Adipocyte (in vitro differentiated cells): Measurements from ENCODE around the gene STAT5A.
A peak's percentile ranks its signal among the peaks of the same experiment; 100 is the strongest.
"Not testable (repeated sequence)": the region's sequence is repeated elsewhere in the genome, so short reads cannot be mapped to it uniquely, and the experiment has no call there.

Source experiments
- DNase-seq: peaks from one replicate; pipeline ENCODE4 v3.0.0-alpha.2; 2015; ENCODE audit warnings: low read depth
- H3K27me3 ChIP-seq: replicated peaks from 2 replicates; pipeline ENCODE4 v1.7.0; 2013; ENCODE audit warnings: mild to moderate bottlenecking, low read length, moderate library complexity; ENCODE audit not compliant: control insufficient read depth, insufficient read depth
- H3K36me3 ChIP-seq: 2 replicates; pipeline ENCODE4 v1.7.0; 2013; ENCODE audit warnings: low read length, mild to moderate bottlenecking, moderate library complexity; ENCODE audit not compliant: control insufficient read depth, insufficient read depth, severe bottlenecking
- H3K4me1 ChIP-seq: 2 replicates; pipeline ENCODE4 v1.7.0; 2013; ENCODE audit warnings: mild to moderate bottlenecking, low read length, moderate library complexity; ENCODE audit not compliant: control insufficient read depth, insufficient read depth
- H3K4me3 ChIP-seq: 2 replicates; pipeline ENCODE4 v1.7.0; 2013; ENCODE audit warnings: mild to moderate bottlenecking, low read length, moderate library complexity
- H3K9ac ChIP-seq: 2 replicates; pipeline ENCODE4 v1.7.0; 2013; ENCODE audit warnings: mild to moderate bottlenecking, low read length, moderate library complexity
- H3K9me3 ChIP-seq: 2 replicates; pipeline ENCODE4 v1.7.0; 2013; ENCODE audit warnings: mild to moderate bottlenecking, low read length, moderate library complexity; ENCODE audit not compliant: control insufficient read depth

STAT5A gene

GRCh38 chr17:42345396-42346073, 57.2 kb downstream of the STAT5A start:
- Histone ChIP-seq H3K4me3 (no peak overlapping the region), H3K27me3 (no peaks in the 10 kb centered on the region), H3K9me3 (no peaks in the 10 kb centered on the region), H3K36me3 (peaks cover 75% of the 10 kb centered on the region), H3K4me1 (peaks cover 29% of the 10 kb centered on the region), H3K9ac (no peak overlapping the region)
- DNase-seq: no peak

DNA sequence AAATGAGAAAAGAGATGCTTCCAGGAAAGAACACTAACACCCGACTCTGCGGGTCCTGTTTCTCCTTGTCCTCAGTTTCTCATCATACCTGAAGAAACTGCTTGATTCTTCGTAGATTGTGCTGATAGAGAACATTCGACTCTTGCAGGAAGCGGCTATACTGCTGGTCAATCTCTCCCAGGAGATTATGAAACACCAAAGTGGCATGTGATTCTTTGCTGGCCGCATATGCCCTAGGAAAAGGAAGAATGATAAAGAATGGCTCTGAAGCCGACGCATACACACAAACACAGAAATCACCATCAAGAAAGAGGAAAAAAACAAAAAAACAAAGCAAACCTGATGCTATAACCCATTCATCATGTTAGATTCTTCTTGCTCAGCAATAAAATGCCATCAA, 58.2 kb downstream of the STAT5A start:
- Histone ChIP-seq H3K9ac (no peak overlapping the region), H3K9me3 (no peaks in the 10 kb centered on the region), H3K4me3 (no peak overlapping the region), H3K4me1 (peaks cover 25% of the 10 kb centered on the region), H3K27me3 (no peaks in the 10 kb centered on the region), H3K36me3 (peaks cover 65% of the 10 kb centered on the region)
- no peak for DNase-seq

DNA sequence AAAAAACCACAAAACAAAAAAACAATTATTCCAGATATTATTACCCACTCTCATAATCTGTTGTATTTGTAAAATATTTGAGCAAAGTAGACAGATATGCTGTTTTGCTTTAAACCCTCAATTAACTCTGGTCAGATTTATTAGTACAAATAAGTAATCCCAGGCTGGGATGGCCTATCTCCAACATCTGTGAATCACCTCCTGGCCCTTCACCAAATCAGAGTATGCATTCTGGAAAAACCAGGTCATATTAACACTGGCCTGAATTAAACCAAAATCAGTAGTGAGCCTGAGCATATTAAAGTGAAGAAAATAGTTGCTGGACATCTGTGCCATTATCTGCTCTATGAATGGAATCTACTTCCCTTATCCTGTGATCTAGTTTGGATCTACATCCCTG, 58.9 kb downstream of the STAT5A start:
- Histone ChIP-seq H3K9ac (no peak overlapping the region), H3K4me1 (peaks cover 27% of the 10 kb centered on the region), H3K9me3 (no peaks in the 10 kb centered on the region), H3K4me3 (no peak overlapping the region), H3K27me3 (no peaks in the 10 kb centered on the region), H3K36me3 (peaks cover 58% of the 10 kb centered on the region)
- DNase-seq: peak; percentile 83

DNA sequence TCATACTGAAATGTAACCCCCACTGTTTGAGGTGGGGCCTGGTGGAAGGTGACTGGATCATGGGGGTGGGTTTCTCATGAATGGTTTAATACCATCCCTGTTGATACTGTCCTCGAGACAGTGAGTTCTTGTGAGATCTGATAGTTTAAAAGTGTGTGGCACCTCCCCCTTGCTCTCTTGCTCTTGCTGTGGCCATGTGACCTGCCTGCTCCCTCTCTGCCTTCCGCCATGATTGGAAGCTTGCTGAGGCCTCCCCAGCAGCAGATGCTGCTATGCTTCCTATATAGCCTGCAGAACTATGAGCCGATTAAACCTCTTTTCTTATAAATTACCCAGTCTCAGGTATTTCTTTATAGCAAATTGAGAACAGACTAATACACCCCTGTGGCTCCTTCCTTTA, 59.3 kb downstream of the STAT5A start:
- H3K9me3 ChIP-seq: no peaks in the 10 kb centered on the region
- no peak for DNase-seq
- H3K27me3 ChIP-seq: no peaks in the 10 kb centered on the region
- no peak overlapping the region for H3K4me3 ChIP-seq
- no peak overlapping the region for H3K9ac ChIP-seq
- H3K4me1 ChIP-seq: peaks cover 29% of the 10 kb centered on the region
- peaks cover 54% of the 10 kb centered on the region for H3K36me3 ChIP-seq

GRCh38 chr17:42348104-42348503, 59.8 kb downstream of the STAT5A start:
- H3K36me3 ChIP-seq: peaks cover 49% of the 10 kb centered on the region
- no peak overlapping the region for H3K4me3 ChIP-seq
- no peak for DNase-seq
- peaks cover 29% of the 10 kb centered on the region for H3K4me1 ChIP-seq
- H3K27me3 ChIP-seq: no peaks in the 10 kb centered on the region
- H3K9ac ChIP-seq: no peak overlapping the region
- no peaks in the 10 kb centered on the region for H3K9me3 ChIP-seq

DNA sequence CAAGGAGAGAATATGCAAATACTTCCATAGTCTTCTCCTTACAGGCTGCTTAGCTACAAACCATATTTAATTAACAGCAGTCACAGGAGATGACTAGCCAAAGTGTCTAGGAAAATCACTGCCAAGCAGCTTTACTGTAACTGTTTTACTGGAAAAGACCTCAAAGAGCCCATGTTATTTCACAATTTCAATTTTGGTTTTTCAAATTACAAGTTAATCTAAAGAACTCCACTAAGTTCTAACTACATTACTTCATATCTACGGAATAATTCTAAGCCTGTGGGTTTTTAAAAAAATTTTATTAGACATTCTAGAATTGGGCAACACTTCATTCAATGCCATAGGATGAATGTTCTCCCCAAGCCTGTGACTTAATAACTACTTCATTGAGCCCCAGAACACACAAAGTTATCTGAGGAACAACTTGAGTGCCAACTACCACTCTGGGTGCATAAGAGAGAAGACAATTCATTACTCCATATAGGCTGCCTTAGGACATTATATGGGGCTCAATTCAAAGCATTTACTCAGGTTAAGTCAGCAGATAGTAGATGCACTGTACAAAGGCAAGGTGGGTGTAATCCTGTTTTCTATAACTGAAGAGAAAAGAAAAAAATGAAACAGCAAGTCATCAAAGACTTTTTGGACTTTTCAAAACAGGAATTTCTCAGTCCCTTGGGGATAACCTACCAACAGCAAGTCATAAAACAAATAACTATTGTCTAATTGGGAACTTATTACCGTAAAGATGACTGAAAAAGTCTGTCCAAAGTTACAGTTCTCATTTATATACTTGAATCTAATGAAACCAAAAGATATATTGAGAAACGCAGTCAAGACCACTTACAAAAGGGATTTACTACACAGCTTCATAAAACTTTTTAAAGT, 66.9 kb downstream of the STAT5A start:
- Histone ChIP-seq H3K27me3 (no peaks in the 10 kb centered on the region), H3K9me3 (no peaks in the 10 kb centered on the region), H3K9ac (no peak overlapping the region), H3K36me3 (peaks cover 17% of the 10 kb centered on the region), H3K4me3 (no peak overlapping the region), H3K4me1 (peaks cover 39% of the 10 kb centered on the region)
- peak; percentile 89 for DNase-seq

- Histone ChIP-seq H3K4me1 (peaks cover 58% of the 10 kb centered on the region), H3K4me3 (no peak overlapping the region), H3K9ac (no peak overlapping the region), H3K27me3 (no peaks in the 10 kb centered on the region), H3K9me3 (no peaks in the 10 kb centered on the region), H3K36me3 (peaks cover 16% of the 10 kb centered on the region)
- DNase-seq: no peak
Observed at GRCh38 chr17:42358434-42358833, 70.1 kb downstream of the STAT5A start.

GRCh38 chr17:42359133-42359532, 70.8 kb downstream of the STAT5A start:
- H3K27me3 ChIP-seq: no peaks in the 10 kb centered on the region
- H3K36me3 ChIP-seq: peaks cover 16% of the 10 kb centered on the region
- no peak overlapping the region for H3K4me3 ChIP-seq
- no peak for DNase-seq
- H3K9ac ChIP-seq: no peak overlapping the region
- no peaks in the 10 kb centered on the region for H3K9me3 ChIP-seq
- H3K4me1 ChIP-seq: peaks cover 59% of the 10 kb centered on the region

DNA sequence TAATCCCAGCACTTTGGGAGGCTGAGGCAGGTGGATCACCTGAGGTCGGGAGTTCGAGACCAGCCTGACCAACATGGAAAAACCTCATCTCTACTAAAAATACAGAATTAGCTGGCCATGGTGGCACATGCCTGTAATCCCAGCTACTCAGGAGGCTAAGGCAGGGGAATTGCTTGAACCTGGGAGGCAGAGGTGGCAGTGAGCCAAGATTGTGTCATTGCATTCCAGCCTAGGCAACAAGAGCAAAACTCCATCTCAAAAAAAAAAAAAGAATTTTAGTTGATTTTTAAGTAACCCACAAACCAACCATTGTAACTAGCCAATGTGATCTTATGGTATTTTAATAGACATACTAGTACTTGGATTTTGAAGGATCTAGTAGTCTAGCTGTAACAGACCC, 72.1 kb downstream of the STAT5A start:
- Histone ChIP-seq H3K4me1 (peaks cover 63% of the 10 kb centered on the region), H3K36me3 (peaks cover 16% of the 10 kb centered on the region)
- not testable (repeated sequence) for H3K27me3 ChIP-seq, H3K4me3 ChIP-seq, H3K9ac ChIP-seq, H3K9me3 ChIP-seq
- DNase-seq: peak; percentile 57
